ENCODE results near the gene ERCC1.

The ERCC1 gene

DNA sequence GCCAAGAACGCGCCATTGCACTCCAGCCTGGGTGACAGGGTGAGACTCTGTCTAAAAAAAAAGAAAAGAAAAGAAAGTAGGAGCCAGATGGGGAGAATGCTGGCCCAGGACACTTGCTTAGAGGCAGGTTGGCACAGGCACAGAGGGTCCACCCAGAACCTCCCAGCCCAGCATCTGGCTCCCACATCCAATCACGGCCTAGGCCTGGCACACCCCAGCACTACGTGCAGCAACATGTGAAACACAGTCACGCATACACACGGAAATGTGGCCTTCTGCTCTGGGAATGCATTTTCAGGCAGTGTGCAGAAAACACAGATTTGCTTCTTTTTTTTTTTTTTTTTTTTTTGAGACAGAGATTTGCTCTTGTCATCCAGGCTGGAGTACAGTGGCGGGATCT, 23.2 kb upstream of the ERCC1 start:
- DNase-seq (ENCODE audit: low read depth): no peak
- TF ChIP-seq, protein P1, sequence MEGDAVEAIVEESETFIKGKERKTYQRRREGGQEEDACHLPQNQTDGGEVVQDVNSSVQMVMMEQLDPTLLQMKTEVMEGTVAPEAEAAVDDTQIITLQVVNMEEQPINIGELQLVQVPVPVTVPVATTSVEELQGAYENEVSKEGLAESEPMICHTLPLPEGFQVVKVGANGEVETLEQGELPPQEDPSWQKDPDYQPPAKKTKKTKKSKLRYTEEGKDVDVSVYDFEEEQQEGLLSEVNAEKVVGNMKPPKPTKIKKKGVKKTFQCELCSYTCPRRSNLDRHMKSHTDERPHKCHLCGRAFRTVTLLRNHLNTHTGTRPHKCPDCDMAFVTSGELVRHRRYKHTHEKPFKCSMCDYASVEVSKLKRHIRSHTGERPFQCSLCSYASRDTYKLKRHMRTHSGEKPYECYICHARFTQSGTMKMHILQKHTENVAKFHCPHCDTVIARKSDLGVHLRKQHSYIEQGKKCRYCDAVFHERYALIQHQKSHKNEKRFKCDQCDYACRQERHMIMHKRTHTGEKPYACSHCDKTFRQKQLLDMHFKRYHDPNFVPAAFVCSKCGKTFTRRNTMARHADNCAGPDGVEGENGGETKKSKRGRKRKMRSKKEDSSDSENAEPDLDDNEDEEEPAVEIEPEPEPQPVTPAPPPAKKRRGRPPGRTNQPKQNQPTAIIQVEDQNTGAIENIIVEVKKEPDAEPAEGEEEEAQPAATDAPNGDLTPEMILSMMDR (IDR thresholded peaks at IDR 0.05; ENCODE audit: low read length, missing control alignments): no peak
- H3K4me3 ChIP-seq (replicated peaks; ENCODE audit: low read depth, low read length): no peak overlapping the region

DNA sequence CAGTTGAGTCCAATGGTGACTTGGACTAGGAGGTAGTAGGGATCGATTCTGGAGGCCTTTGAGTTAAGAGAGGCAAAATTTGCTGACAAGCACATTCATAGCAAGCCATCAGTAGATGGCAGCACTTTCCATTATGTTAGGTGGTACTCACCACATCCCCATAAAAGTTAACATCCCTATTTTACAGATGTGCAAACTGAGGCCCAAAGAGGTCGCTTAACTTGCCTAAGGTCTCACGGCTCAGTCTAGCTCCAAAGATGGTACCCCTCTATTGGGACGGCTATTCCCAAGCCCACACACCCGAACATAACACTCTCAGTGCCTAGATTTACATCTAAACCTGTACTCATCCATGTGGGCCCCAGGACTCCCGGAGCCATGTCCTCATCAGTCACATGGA, 22.6 kb upstream of the ERCC1 start:
- peak; percentile 71 for DNase-seq (ENCODE audit: low read depth)
- no peak overlapping the region for H3K4me3 ChIP-seq (replicated peaks; ENCODE audit: low read depth, low read length)
- TF ChIP-seq, protein P1 (IDR thresholded peaks at IDR 0.05; ENCODE audit: low read length, missing control alignments): peak; percentile 53

DNA sequence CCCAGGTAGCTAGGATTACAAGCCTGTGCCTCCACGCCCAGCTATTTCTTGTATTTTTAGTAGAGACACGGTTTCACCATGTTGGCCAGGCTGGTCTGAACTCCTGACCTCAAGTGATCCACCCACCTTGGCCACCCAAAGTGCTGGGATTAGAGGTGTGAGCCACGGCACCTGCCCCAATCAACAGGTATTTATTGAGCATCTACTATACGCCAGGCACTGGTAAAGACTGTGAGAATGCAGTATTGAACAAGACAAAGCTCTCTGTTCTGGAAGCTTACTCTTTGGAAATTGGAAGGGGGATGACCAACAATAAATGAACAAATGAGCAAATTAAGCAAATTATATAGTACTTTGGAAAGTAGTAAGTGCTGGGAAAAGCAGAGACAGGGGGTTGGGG, 21.4 kb upstream of the ERCC1 start:
- TF ChIP-seq, protein P1 (IDR thresholded peaks at IDR 0.05; ENCODE audit: low read length, missing control alignments): no peak
- no peak for DNase-seq (ENCODE audit: low read depth)
- H3K4me3 ChIP-seq (replicated peaks; ENCODE audit: low read depth, low read length): no peak overlapping the region

DNA sequence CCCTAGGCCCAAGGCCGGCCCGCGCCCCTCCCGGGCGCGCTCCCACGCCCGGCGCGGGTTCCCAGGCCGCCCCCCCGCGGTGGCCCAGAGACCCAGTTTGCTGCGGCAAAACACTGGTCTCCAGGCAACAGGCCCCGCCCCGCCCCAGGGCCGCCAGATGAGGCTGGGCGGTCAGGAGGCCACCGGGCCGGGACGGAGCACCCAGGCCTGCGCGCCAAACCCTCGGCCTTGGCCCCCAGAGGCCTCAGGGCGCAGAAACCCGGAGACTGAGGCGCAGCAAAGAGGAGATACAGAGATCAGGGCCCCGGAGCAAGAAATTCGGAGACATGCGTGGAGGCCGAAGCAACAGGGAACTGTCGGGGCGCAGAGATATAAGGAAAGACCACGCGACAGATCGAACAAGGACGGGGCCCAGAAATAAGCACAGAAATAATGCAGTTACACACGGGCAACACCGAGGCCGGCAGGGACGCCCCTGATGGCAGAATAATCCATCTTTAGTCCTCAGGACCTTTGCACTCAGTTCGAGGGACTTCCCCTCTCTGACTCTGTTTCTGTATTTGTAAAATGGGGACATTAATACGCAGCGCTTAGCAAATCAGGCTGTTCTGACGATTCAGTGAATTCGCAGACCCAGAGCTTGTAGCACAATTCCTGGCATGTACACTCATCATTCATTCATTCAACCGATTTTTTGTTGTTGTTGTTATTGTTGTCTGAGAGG, 20.8 kb upstream of the ERCC1 start:
- TF ChIP-seq, protein P1 (IDR thresholded peaks at IDR 0.05; ENCODE audit: low read length, missing control alignments): no peak
- H3K4me3 ChIP-seq (replicated peaks; ENCODE audit: low read depth, low read length): peak overlapping the region; percentile 17
- peak; percentile 88 for DNase-seq (ENCODE audit: low read depth)

DNA sequence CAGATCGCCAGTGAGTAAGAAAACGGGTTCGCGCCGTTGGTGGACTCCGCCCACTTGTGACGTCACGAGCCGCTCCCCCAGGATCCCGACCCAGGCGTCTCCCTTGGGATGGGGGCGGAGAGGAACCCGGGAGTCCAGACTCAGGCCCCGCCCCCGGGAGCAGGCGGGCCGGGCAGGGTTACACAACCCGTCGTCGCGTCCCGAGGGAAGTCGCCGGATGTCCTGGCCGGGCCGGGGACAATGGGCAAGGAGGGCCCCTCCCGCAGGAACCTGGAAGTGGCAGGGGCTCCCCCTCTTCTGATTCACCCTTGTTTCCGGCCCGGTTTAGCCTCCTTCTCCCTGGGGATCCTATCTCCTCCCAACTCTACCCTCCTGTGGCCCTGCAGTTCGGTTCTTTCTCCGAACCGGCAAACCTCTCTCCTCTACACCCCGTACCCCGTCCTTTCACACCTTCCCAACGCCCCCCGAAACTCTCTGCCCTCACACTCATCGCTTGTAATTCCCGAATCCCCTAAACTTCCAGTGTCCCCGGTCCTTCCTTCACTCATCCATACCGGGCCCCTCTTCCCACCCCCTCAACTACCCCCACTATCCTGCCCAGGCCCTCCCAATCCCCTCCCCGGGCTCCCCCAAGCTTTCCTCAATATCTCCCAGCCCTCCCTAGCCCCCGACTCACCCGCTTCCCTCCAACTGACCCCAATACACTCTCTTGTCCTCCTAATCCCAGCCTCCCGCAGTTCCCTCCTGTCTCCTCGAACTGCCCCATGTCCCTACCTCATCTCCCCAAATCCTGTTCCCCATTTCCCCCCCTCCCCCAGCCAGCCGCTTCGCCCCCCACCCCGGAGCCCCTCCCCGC, 20.0 kb upstream of the ERCC1 start:
- peak; percentile 93 for DNase-seq (ENCODE audit: low read depth)
- TF ChIP-seq, protein P1 (IDR thresholded peaks at IDR 0.05; ENCODE audit: low read length, missing control alignments): no peak
- H3K4me3 ChIP-seq (replicated peaks; ENCODE audit: low read depth, low read length): peak overlapping the region; percentile 47

DNA sequence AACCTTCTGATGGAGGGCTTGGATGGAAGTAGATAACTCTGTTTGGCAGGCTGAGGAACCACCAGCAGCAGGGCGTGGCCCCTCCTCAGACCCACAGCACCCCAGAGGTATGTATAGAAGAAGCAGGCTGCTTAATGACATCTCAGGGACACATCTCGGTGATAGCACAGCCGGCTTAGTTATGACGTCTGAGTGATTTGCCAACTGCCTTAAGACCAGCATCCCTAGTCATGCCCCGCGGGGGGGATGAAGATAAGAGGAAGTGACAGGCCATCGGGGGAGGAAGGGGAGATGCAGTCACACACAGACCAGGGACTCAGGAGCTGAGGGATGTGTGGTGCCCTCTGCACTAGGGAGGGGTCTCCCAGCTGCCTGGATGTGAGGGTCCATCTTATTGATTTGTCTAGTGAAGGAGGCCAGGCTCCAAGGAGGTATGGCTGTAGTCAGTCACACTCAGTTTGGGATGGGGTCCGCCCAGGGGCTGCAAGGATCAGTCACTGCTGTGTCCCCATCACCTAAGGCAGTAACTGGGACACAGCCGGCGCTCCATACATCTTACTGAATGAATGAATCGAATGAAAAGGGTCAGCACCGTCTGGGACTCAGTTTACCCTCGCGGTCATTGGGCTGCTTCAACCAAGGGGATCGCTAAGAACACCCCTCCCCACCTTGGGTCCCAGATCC, 19.2 kb upstream of the ERCC1 start:
- H3K4me3 ChIP-seq (replicated peaks; ENCODE audit: low read depth, low read length): peak overlapping the region; percentile 47
- DNase-seq (ENCODE audit: low read depth): peak; percentile 56
- TF ChIP-seq, protein P1 (IDR thresholded peaks at IDR 0.05; ENCODE audit: low read length, missing control alignments): no peak

Data from fibroblast of pulmonary artery (primary cell).